B cell (primary cell): Measurements from ENCODE around the gene DAB1.

Experiments used
- CTCF ChIP-seq: fragments of 200-600 bp; IDR thresholded peaks from one replicate; pipeline ENCODE4 v1.8.0; 2022; ENCODE audit warnings: antibody characterized with exemption, mild to moderate bottlenecking
- EZH2 ChIP-seq: IDR thresholded peaks from 2 replicates; pipeline ENCODE4 v1.6.1; 2012; ENCODE audit warnings: borderline replicate concordance, low read depth, mild to moderate bottlenecking, moderate library complexity, low read length; ENCODE audit not compliant: insufficient read depth, poor library complexity, severe bottlenecking

DNA sequence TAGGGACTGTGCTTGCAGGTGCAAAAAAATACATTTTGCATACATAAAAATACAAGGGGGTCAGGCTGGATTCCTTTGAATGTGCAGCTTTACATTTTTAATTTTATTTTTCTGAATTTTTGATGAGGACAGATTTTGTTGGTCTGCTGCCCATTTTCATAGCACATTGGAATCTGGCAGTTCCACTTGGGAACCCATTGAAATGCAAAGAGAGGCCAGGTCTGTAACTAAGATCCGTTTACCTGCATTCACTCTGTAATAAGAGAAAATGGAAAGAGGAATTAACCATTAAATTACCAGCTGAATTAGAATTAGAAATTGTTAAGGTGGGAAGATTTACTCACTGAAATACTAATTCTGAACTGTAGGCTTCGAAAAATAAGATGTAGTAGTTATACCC is 221.6 kb downstream of the DAB1 start:
- TF ChIP-seq CTCF = no peak
- no peak for TF ChIP-seq EZH2
